Stimulated activated CD8-positive, alpha-beta memory T cell treated with anti-CD3 and anti-CD28 coated beads, Interleukin-4, amount 100 ng/mL, for 4 hours (primary cell): ENCODE results near the gene CYTH2.
A peak's percentile ranks its signal among the peaks of the same experiment; 100 is the strongest.

Source experiments
- DNase-seq, 2 donors: peaks; one replicate each; pipeline ENCODE4 v3.0.0-alpha.2; 2020; ENCODE audit warnings: low read depth in 2 of 2, low spot score in 1 of 2

CYTH2 gene

GRCh38 chr19:48469289-48469881 is at the start of gene CYTH2:
TSS of gene CYTH2 (plus strand) at chr19:48469369. CDS start at chr19:48469508, 139 bp downstream.
- peak in 1 of 2 donors; percentile 44 for DNase-seq

GRCh38 chr19:48421548-48421947 is 47.6 kb upstream of the CYTH2 start:
- DNase-seq, result no peak

- no peak for DNase-seq
These were observed 44.4 kb upstream of the CYTH2 start for GRCh38 chr19:48424694-48425219.

GRCh38 chr19:48428670-48429069 is 40.5 kb upstream of the CYTH2 start:
- no peak for DNase-seq

GRCh38 chr19:48433337-48433736 is 35.8 kb upstream of the CYTH2 start:
- no peak for DNase-seq

GRCh38 chr19:48436586-48436985 is 32.6 kb upstream of the CYTH2 start:
- DNase-seq, result no peak

GRCh38 chr19:48441360-48442050 is 27.7 kb upstream of the CYTH2 start:
- no peak for DNase-seq

GRCh38 chr19:48442116-48443035 is 26.8 kb upstream of the CYTH2 start:
- DNase-seq, result no peak

- DNase-seq, result no peak
These were observed 25.9 kb upstream of the CYTH2 start for GRCh38 chr19:48443256-48443655.

GRCh38 chr19:48443731-48444128 is 25.4 kb upstream of the CYTH2 start:
- DNase-seq, result no peak

GRCh38 chr19:48444129-48444935 is 24.8 kb upstream of the CYTH2 start:
- DNase-seq, result no peak

- no peak for DNase-seq
These were observed 24.3 kb upstream of the CYTH2 start for GRCh38 chr19:48444936-48445200.

- no peak for DNase-seq
These were observed 23.9 kb upstream of the CYTH2 start for GRCh38 chr19:48445256-48445605.

GRCh38 chr19:48445606-48446481 is 23.3 kb upstream of the CYTH2 start, which contains the start of gene GRWD1:
TSS of gene GRWD1 (plus strand) at chr19:48445983. CDS start at chr19:48446006, 23 bp downstream.
- peak; percentile 85 to 86 for DNase-seq

- no peak for DNase-seq
These were observed 22.6 kb upstream of the CYTH2 start for GRCh38 chr19:48446579-48446978.

GRCh38 chr19:48448563-48448962 is 20.6 kb upstream of the CYTH2 start:
- DNase-seq, result no peak

- DNase-seq, result no peak
These were observed 18.7 kb upstream of the CYTH2 start for GRCh38 chr19:48450441-48450840.

GRCh38 chr19:48450863-48451262 is 18.3 kb upstream of the CYTH2 start:
- no peak for DNase-seq

- DNase-seq, result no peak
These were observed 17.5 kb upstream of the CYTH2 start for GRCh38 chr19:48451624-48452023.
